Measurements from ENCODE around the gene ANXA6. TPM values are rescaled to one million over a fixed set of nuclear protein-coding genes. Genes with fewer than 3 reads are reported as not detected.

ANXA6 gene
- total and polyA plus RNA-seq, 2 of the 4 experiments (the other 2 are of a cell fraction) = 355 to 610 TPM

GRCh38 chr5:151167022-151167421 lies 9.4 kb upstream of the ANXA6 start:
- CTCF ChIA-PET = interaction anchor here (1.5 kb wide), 1 partner anchor 115 kb away, joined by 4 read pairs; no protein-coding TSS in a partner anchor
- no peak for ATAC-seq (ENCODE audit: low read depth)

More at GRCh38 chr5:151167022-151167421, 9.4 kb upstream of the ANXA6 start:
- TF ChIP-seq, protein P1, sequence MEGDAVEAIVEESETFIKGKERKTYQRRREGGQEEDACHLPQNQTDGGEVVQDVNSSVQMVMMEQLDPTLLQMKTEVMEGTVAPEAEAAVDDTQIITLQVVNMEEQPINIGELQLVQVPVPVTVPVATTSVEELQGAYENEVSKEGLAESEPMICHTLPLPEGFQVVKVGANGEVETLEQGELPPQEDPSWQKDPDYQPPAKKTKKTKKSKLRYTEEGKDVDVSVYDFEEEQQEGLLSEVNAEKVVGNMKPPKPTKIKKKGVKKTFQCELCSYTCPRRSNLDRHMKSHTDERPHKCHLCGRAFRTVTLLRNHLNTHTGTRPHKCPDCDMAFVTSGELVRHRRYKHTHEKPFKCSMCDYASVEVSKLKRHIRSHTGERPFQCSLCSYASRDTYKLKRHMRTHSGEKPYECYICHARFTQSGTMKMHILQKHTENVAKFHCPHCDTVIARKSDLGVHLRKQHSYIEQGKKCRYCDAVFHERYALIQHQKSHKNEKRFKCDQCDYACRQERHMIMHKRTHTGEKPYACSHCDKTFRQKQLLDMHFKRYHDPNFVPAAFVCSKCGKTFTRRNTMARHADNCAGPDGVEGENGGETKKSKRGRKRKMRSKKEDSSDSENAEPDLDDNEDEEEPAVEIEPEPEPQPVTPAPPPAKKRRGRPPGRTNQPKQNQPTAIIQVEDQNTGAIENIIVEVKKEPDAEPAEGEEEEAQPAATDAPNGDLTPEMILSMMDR (conservative IDR thresholded peaks at IDR 0.05; ENCODE audit: low read depth, low read length) = no peak
- TF ChIP-seq MAFK (IDR thresholded peaks at IDR 0.05; ENCODE audit: low read depth, low read length) = no peak
- no peak for TF ChIP-seq RFX5 (IDR thresholded peaks at IDR 0.05; ENCODE audit: low read depth, low read length)
- no peak for TF ChIP-seq BHLHE40 (IDR thresholded peaks at IDR 0.05; ENCODE audit: low read depth, low read length)
- TF ChIP-seq NFE2L2 (IDR thresholded peaks at IDR 0.05; ENCODE audit: low read depth, low read length) = no peak
- no peak for TF ChIP-seq FOS (IDR thresholded peaks at IDR 0.05; ENCODE audit: low read depth, low read length)
- TF ChIP-seq, protein P2, sequence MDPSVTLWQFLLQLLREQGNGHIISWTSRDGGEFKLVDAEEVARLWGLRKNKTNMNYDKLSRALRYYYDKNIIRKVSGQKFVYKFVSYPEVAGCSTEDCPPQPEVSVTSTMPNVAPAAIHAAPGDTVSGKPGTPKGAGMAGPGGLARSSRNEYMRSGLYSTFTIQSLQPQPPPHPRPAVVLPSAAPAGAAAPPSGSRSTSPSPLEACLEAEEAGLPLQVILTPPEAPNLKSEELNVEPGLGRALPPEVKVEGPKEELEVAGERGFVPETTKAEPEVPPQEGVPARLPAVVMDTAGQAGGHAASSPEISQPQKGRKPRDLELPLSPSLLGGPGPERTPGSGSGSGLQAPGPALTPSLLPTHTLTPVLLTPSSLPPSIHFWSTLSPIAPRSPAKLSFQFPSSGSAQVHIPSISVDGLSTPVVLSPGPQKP (IDR thresholded peaks at IDR 0.05; ENCODE audit: borderline replicate concordance, low read depth, low read length) = no peak
- TF ChIP-seq RCOR1 (IDR thresholded peaks at IDR 0.05; ENCODE audit: insufficient replicate concordance, low read length) = no peak
- TF ChIP-seq MXI1 (IDR thresholded peaks at IDR 0.05; ENCODE audit: borderline replicate concordance, low read depth, low read length) = no peak
- TF ChIP-seq POLR2A (IDR thresholded peaks at IDR 0.05; ENCODE audit: low read depth, low read length) = no peak
- no peak for TF ChIP-seq CHD1 (IDR thresholded peaks at IDR 0.05; ENCODE audit: low read depth, low read length)
- TF ChIP-seq MAZ (IDR thresholded peaks at IDR 0.05; ENCODE audit: borderline replicate concordance, low read depth, low read length) = no peak
- TF ChIP-seq RAD21 (IDR thresholded peaks at IDR 0.05; ENCODE audit: low read length) = no peak
- no peak for TF ChIP-seq SMC3 (IDR thresholded peaks at IDR 0.05; ENCODE audit: low read depth, low read length)
- no peak for TF ChIP-seq CEBPB (IDR thresholded peaks at IDR 0.05; ENCODE audit: low read depth, low read length)
- TF ChIP-seq, protein P3, sequence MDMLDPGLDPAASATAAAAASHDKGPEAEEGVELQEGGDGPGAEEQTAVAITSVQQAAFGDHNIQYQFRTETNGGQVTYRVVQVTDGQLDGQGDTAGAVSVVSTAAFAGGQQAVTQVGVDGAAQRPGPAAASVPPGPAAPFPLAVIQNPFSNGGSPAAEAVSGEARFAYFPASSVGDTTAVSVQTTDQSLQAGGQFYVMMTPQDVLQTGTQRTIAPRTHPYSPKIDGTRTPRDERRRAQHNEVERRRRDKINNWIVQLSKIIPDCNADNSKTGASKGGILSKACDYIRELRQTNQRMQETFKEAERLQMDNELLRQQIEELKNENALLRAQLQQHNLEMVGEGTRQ (IDR thresholded peaks at IDR 0.05; ENCODE audit: low read depth, low read length) = no peak
- H4K8ac ChIP-seq (ENCODE audit: low read depth in 2 of 2, low read length in 2 of 2) = no peak overlapping the region
- no peaks in the 10 kb centered on the region for H3K79me1 ChIP-seq (ENCODE audit: low read depth in 1 of 2, low read length in 2 of 2)
- H4K5ac ChIP-seq (ENCODE audit: low read depth, low read length) = no peak overlapping the region
- H2AK5ac ChIP-seq (ENCODE audit: low read depth, low read length) = no peak overlapping the region
- no peak overlapping the region for H3K9ac ChIP-seq (ENCODE audit: low read depth, low read length)
- H2BK120ac ChIP-seq (ENCODE audit: low read depth, low read length) = no peak overlapping the region
- intact Hi-C loops (cut with micrococcal nuclease) = loop anchor here (10.0 kb wide), 1 partner anchor 602 kb away; no protein-coding TSS in a partner anchor
- no peak overlapping the region for H3K23ac ChIP-seq (ENCODE audit: low read depth, low read length)
- no peak overlapping the region for H3K18ac ChIP-seq (ENCODE audit: low read depth, low read length)
- H3K4me2 ChIP-seq (ENCODE audit: low read depth, low read length) = no peak overlapping the region
- H2BK5ac ChIP-seq (ENCODE audit: low read depth, low read length, poor library complexity, severe bottlenecking) = no peak overlapping the region
- BruUV-seq (replicated peaks) = no TSS peak
- no peaks in the 10 kb centered on the region for H3K9me3 ChIP-seq (ENCODE audit: control insufficient read depth, insufficient read depth, low read length)
- no peak overlapping the region for H3K4me3 ChIP-seq (ENCODE audit: insufficient read depth, low read depth, low read length)
- no peak overlapping the region for H3K4ac ChIP-seq (ENCODE audit: low read depth, low read length)
- 77% methylated on average over 5 of the region's 9 CpGs; no CpG with 5 or more reads in 1 of the 2 experiments for WGBS, 2 experiments (ENCODE audit: extremely low coverage in 2 of 2, insufficient read length in 1 of 2)
- H3K36me3 ChIP-seq (ENCODE audit: control insufficient read depth, insufficient read depth, low read length) = no peaks in the 10 kb centered on the region
- H3K27me3 ChIP-seq (ENCODE audit: control insufficient read depth, insufficient read depth, low read length) = peaks cover 14% of the 10 kb centered on the region
- no peak overlapping the region for H2BK20ac ChIP-seq (ENCODE audit: low read depth, low read length)
- no peak overlapping the region for H3K14ac ChIP-seq (replicated peaks; ENCODE audit: low read depth, low read length)
- H2AFZ ChIP-seq (replicated peaks; ENCODE audit: low read length, poor library complexity) = no peak overlapping the region
- DNase-seq = no peak
- no peak overlapping the region for H2AK9ac ChIP-seq (replicated peaks; ENCODE audit: low read depth, low read length, poor library complexity)
- POLR2A ChIA-PET (ENCODE audit: unreplicated experiment) = no interaction called here
- no peak overlapping the region for H3K56ac ChIP-seq (ENCODE audit: extremely low read depth, insufficient read depth, low read length)
- no peak overlapping the region for H4K91ac ChIP-seq (ENCODE audit: insufficient read depth, low read depth, low read length)
- in situ Hi-C loops (cut with MboI; ENCODE audit: low sequenced_read_pairs) = loop anchor here (10.0 kb wide), 1 partner anchor 372 kb away; no protein-coding TSS in a partner anchor
- no peaks in the 10 kb centered on the region for H3K9me1 ChIP-seq (ENCODE audit: insufficient read depth, low read length)
- dilution Hi-C loops (cut with HindIII; ENCODE audit: low sequenced_read_pairs, unreplicated experiment) = no loop called here
- H4K20me1 ChIP-seq (ENCODE audit: insufficient read depth, low read length) = no peaks in the 10 kb centered on the region; the same call in 1 of the 2 replicates
- no peak overlapping the region for H2BK15ac ChIP-seq (ENCODE audit: low read depth, low read length)
- no peaks in the 10 kb centered on the region; the same call in 1 of the 2 replicates for H3K4me1 ChIP-seq (ENCODE audit: control insufficient read depth, insufficient read depth, low read length)
- no peak overlapping the region for H3K27ac ChIP-seq (ENCODE audit: insufficient read depth, low read length)

All from IMR-90 (cell line).